ENCODE measurements around the gene AHRR.
"Not testable (repeated sequence)": the region's sequence is repeated elsewhere in the genome, so short reads cannot be mapped to it uniquely, and the experiment has no call there.

DNA sequence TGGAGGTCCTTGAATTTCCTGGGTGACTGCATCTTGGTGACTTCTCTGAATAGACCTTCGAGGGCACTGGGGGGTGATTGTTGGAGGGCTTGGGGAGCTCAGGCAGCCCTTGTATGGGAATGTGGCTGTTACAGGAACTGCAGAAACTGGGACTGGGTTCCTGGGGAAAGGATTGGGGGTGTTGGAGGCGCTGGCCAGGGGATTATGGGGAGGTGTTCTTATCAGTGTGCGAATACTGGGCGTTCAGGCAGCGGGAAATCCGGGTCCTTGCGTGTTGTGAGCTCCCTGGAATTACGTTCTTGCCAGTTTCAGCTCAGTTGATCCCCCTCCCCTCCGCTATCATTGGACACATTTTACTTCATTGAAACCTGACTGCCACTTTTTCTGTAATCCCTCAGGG, 48.4 kb upstream of the AHRR start:
- TF ChIP-seq EZH2 (IDR thresholded peaks at IDR 0.05; ENCODE audit: low read length, unreplicated experiment); CTCF (conservative IDR thresholded peaks at IDR 0.05; ENCODE audit: low read depth, low read length): not testable (repeated sequence)
